NCI-H345 treated with DMSO at 0.1 percent for 48 hours (cell line): ENCODE measurements around the gene MED15.
"Not testable (repeated sequence)": the region's sequence is repeated elsewhere in the genome, so short reads cannot be mapped to it uniquely, and the experiment has no call there.

Source experiments
- DNase-seq: peaks from one replicate; lab custom pipeline; 2025; ENCODE audit not compliant: unreplicated experiment; lab: John Stamatoyannopoulos, UW

The MED15 gene

DNA sequence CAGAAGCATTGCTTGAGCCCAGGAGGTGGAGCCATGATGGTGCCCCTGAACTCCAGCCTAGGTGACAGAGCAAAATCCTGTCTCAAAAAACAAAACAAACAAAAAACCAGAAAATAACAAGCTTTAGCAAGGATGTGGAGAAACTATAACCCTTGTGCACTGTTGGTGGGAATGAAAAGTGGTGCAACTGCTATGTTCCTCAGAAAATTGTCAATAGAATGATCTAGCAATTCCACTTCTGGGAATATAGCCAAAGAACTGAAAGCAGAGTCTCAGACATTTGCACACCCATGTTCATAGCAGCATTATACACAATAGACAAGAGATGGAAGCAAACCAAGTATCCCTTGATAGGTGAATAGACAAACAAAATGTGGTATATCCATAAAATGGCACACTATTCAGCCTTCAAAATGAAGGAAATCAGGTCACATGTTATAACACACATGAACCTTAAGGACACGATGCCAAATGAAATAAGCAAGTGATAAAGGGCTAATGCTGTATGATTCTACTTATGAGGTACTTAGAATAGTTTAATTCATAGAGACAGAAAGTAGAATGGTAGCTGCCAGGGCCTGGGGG lies 27.7 kb upstream of the MED15 start:
- DNase-seq, result no peak

GRCh38 chr22:20483143-20483506 lies 24.3 kb upstream of the MED15 start:
- DNase-seq, result not testable (repeated sequence)

- no peak for DNase-seq
Measured at GRCh38 chr22:20483771-20484170, 23.6 kb upstream of the MED15 start.

DNA sequence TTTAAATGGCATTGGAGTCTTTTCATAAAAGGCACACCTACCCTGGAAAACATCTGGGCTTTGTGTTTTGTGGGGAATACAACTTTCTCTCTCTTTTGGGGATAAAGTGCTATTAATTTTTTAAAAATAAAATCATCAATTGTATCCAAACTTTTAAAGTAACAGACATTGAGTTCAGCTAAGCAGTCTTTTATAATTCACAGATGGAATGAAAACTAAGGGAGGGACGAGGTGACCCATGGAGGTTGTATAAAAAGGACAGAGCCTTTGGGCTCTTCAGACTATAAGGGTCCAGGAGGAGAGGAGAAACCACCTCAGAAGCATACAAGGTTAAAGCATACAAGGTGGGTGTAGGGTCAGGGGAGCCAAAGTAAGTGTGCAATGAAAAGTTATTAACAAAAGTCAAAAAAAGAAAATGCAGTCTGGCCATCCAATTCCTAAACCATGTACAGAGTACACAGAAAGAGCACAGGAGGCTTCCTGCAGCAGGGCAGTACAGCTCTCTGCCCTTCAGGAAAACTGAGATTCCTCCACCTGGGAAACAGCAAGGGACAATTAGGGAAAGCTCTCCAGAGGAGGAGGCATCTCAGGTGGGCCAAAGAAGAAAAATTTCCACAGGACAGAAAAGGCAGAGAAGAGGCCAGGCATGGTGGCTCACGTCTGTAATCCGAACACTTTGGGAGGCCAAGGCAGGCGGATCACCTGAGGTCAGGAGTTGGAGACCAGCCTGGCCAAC lies 22.3 kb upstream of the MED15 start:
- DNase-seq, result no peak

DNA sequence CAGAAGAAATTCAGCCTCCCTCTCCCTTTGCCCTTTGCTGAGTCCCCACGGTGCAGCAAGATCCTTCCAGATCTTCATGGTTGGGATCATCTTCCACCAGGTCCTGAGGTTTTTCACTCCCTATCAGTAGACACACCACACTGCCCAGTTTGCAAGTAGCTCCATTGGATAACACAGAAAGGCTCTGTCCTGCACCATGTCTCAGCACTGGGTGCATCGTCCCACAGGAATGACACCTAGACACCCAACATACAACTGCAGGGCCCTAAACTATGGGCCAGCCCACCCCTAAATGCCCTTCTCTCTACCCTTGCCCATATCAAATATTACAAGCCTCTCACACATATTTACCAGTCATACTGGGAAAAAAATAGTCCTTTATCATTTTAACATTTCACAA lies 21.2 kb upstream of the MED15 start:
- no peak for DNase-seq

DNA sequence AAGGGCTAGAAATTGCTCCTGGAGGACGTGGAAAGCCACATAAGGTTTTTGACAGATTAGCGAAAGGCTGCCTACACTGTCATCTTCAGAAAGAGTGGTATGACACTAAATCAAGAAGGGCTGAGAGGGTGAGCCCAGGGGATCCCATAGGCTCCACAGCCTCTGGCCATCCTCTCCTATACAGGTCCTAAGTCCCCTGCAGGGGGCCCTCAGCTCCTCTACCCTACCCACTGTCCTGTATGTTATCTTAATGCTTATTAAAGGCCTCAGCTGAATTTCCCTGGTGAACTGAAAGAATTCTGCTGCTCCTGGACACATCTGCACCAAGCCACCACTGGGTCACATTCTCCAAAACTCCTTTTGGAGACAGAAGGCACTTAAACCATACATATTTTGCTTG lies 19.7 kb upstream of the MED15 start:
- DNase-seq, result no peak

DNA sequence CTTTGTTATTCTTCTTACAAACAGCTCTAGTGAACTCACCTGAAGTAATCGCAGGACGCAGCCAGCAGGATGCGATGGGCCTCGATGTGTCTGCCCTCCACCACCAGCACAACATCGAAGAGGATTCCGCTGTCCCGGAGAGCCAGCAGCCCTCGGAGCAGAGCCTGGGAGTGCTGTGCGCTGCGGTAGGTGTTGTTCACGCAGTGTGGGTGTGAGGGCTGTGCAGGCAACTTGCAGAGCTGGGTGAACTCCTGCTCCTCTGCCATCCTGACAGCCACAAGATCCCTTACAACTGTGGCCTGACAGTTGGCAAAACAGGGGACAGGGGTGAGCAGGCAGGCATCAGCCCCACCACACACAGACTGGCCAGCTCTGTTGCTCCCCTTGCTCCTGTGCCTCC lies 18.5 kb upstream of the MED15 start:
- DNase-seq, result no peak

DNA sequence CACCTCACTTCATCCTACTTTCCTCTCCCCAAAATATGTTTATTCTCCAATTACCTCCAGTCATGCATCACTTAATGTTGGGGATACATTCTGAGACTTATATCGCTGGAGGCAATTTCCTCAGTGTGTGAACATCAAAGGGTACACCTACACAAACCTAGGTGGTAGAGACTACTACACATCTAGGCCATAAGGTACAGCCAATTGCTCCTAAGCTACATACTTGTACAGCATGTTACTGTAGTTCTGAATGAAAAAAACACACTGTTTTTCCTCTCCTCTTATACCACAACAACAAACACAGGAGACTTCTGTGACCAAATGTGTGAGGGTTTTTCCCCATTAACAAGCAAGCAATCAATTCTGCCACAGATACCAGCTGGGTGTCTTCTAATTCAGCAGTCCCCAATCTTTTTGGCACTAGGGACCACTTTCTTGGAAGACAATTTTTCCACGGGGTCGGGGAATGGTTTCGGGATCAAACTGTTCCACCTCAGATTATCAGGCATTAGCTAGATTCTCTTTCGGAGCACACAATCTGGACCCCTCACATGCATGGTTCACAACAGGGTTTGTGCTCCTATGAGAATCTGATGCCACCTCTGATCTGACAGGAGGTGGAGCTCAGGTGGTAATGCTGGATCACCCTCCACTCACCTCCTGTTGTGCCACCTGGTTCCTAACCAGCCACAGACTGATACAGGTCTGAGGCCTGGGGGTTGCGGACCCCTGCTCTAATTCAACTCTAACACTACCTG lies 17.0 kb upstream of the MED15 start:
- DNase-seq, result no peak

DNA sequence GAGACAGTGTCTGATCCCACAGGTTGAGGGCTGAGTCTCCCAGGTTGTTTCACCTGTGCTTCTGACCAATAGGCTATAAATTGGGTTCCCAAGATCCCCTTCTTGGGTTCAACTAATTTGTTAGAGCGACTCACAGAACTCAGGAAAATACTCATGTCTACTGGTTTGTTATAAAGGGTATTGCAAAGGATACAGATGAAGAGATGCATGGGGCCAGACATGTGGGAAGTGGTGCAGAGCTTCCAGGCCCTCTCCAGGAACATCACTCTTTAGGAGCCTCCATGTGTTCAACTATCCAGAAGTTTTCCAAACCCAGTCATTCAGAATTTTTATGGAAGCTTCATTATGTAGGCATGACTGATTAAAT lies 16.5 kb upstream of the MED15 start:
- DNase-seq, result no peak

- DNase-seq, result no peak
Measured at GRCh38 chr22:20491346-20491745, 16.1 kb upstream of the MED15 start.

GRCh38 chr22:20494978-20495860 lies 12.2 kb upstream of the MED15 start, which contains the start of gene KLHL22:
Gene KLHL22, minus strand, starts transcription at chr22:20495795. Its CDS starts 6,584 bp downstream, at chr22:20489211.
- DNase-seq, result no peak

DNA sequence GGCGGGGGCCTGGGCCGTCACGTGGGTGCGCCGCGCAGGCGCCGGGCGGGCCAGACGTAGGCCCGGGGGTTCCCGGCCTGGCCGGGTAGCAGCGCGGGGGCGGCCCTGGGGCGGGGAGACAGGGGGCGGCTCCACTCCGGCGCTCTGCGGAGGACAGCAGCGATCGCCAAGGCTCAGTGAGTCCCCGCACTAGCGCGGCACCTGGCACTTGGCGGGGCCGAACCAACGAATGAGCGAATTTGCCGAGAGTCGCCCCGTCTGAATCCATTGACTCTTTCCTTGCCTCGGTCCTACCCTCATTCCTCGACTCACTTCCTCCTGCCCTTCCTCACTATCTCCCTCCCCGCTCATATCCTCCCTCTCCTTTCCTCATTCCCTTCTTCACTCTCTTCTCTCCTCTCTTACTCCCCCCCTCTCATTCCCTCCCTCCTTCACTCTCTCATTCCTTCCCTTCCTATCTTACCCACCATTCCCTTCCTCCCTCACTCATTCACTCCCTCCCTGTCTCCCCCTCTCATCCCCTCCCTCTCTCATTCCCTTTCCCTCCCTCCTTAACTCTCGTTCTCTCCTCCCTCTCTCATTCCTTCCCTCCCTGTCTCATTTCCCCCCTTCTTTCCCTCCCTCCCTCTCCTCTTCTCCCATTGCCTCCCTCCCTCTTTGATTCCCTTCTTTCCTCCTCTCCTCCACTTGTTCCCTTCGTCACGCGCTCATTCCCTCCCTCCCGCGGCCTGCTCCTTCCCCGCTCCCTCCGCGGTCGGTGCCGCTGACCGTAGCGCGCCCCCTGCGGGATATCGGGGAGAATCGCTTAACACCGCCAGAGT lies 11.3 kb upstream of the MED15 start:
- peak; percentile 41 for DNase-seq

- no peak for DNase-seq
Measured at GRCh38 chr22:20497426-20497825, 10.0 kb upstream of the MED15 start.

- no peak for DNase-seq
Measured at GRCh38 chr22:20498913-20499312, 8.5 kb upstream of the MED15 start.

GRCh38 chr22:20499769-20500168 lies 7.6 kb upstream of the MED15 start:
- no peak for DNase-seq

- DNase-seq, result no peak
Measured at GRCh38 chr22:20503816-20504215, 3.6 kb upstream of the MED15 start.

DNA sequence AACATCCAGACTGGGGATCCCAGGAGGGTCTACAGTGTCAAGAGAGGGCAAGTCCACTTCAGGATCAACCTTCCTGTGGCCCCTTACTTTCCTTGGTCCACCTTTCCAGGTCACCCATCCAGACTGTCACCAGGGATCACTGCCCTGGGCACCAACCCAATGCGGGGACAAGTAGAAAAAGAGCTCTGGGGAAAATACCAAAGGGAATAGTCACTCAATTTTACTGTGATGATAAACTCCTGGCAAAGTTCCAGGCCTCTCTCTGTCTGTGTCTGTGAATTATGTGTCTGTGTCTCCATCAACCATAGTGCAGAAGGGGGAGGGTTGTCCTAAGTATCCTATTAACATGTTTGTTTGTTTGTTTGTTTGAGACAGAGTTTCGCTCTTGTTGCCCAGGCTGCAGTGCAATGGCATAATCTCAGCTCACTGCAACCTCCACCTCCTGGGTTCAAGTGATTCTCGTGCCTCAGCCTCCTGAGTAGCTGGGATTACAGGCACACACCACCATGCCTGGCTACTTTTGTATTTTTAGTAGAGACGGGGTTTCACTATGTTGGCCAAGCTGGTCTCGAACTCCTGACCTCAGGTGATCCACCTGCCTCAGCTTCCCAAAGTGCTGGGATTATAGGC lies 3.0 kb upstream of the MED15 start:
- DNase-seq, result not testable (repeated sequence)

- DNase-seq, result no peak
Measured at GRCh38 chr22:20506543-20507252, 712 bp upstream of the MED15 start.

GRCh38 chr22:20508067-20508755 lies 801 bp downstream of the MED15 start:
- DNase-seq, result not testable (repeated sequence)
